ENCODE measurements around the gene CD2. TPM values are rescaled to one million over a fixed set of nuclear protein-coding genes. Genes with fewer than 3 reads are reported as not detected.

Gene CD2
- total and polyA plus RNA-seq, 2 donors (not counting 3 experiments of a cell fraction or from before 2014, with no cell fraction given), result not detected

DNA sequence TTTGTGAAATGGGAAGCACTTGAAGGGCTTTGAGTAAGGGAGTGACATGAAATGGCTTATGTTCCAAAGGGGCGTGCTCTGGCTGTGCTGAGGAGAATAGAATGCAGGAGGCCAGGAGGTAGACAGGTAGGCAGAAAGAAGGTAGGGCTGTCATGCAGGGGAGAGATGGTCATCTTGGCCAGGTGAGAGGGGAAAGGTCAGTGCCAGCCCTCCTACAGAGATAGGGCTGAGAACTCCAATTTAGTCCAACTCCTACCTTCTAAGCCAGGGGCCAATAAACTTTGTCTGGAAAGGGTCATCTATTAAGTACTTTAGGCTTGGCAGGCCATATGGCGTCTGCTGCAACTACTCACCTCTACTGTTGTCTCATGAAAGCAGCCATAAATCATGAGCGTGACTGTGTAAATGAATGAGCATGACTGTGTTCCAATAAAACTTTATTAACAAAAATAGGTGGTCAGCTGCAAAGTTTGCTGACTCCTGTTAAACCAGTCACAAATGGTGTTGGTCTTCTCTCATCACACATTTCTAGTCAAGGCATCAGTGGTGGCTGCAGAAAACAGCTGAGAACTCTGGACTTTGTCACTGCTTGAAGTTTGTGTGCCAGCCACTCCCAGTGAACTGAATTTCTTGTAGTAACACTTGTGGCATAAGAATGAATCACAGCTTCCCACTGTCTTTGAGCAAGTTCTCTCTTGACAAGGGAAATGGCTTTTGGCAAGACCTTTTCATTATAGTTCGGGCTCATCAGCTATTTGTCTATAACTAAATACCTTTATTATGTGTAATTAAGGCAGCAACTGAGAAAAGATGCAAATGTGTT lies 32.0 kb upstream of the CD2 start:
- H3K27ac ChIP-seq (ENCODE audit: insufficient read depth, low read depth, low read length), result no peak overlapping the region
- H2AFZ ChIP-seq (ENCODE audit: low read depth, low read length), result no peak overlapping the region
- H3K4me1 ChIP-seq (ENCODE audit: control insufficient read depth, extremely low read depth, insufficient read depth, low read length), result peaks cover 8% of the 10 kb centered on the region
- H3K9me3 ChIP-seq (replicated peaks; ENCODE audit: control insufficient read depth, insufficient read depth, low read length), result no peaks in the 10 kb centered on the region
- H3K79me2 ChIP-seq (ENCODE audit: control insufficient read depth, insufficient read depth, low read length), result no peaks in the 10 kb centered on the region
- H3K9ac ChIP-seq (replicated peaks; ENCODE audit: extremely low read depth, insufficient read depth, low read length), result no peak overlapping the region
- no TSS peak for BruUV-seq (replicated peaks)
- FAIRE-seq (no peak), DNase-seq (ENCODE audit: low read depth, low spot score) (no peak)
- H3K4me3 ChIP-seq (replicated peaks in 1 of 3; ENCODE audit: insufficient read depth in 1 of 3, low read depth in 1 of 3, low read length in 3 of 3), result no peak overlapping the region
- peaks cover 0 to 8% of the 10 kb centered on the region in 2 experiments for H3K27me3 ChIP-seq (ENCODE audit: control insufficient read depth in 2 of 2, insufficient read depth in 2 of 2, low read length in 2 of 2)
- ChIA-PET CTCF (interaction anchor here (1.2 to 3.1 kb wide), 2 partner anchors 16 to 406 kb away, joined by 6 to 12 read pairs; no protein-coding TSS in a partner anchor), POLR2A (no interaction called here)
- intact Hi-C loops (cut with micrococcal nuclease), result loop anchor here (5.0 kb wide), 1 partner anchor 405 kb away; no protein-coding TSS in a partner anchor
- no peaks in the 10 kb centered on the region for H3K36me3 ChIP-seq (ENCODE audit: control insufficient read depth in 2 of 2, extremely low read depth in 1 of 2, insufficient read depth in 2 of 2, low read length in 2 of 2)
- dilution Hi-C loops (cut with MboI; ENCODE audit: extremely low pct_ligation_motif_present, low sequenced_read_pairs), result no loop called here
- H3K9me1 ChIP-seq (replicated peaks; ENCODE audit: control insufficient read depth, extremely low read depth, insufficient read depth, low read length), result no peaks in the 10 kb centered on the region
- no peaks in the 10 kb centered on the region for H4K20me1 ChIP-seq (replicated peaks; ENCODE audit: control insufficient read depth, extremely low read depth, insufficient read depth, low read length)
- no peak overlapping the region for H3K4me2 ChIP-seq (ENCODE audit: insufficient read depth, low read length)
- TF ChIP-seq EZH2 (IDR thresholded peaks at IDR 0.05; ENCODE audit: borderline replicate concordance, low read depth, low read length, severe bottlenecking) (no peak), MYC (IDR thresholded peaks at IDR 0.05; ENCODE audit: low read depth, low read length) (no peak), POLR2A (IDR thresholded peaks at IDR 0.05; ENCODE audit: low read depth, low read length) (no peak), JUN (IDR thresholded peaks at IDR 0.05; ENCODE audit: borderline replicate concordance, insufficient read depth, insufficient read length, low read depth) (no peak), GATA2 (IDR thresholded peaks at IDR 0.05; ENCODE audit: insufficient read depth, insufficient read length, low read depth, low read length) (no peak), FOS (IDR thresholded peaks at IDR 0.05; ENCODE audit: borderline replicate concordance, insufficient read depth, low read length) (no peak), POLR2AphosphoS5 (IDR thresholded peaks at IDR 0.05; ENCODE audit: insufficient read depth, low read depth, low read length) (no peak)
- TF ChIP-seq, protein P1, sequence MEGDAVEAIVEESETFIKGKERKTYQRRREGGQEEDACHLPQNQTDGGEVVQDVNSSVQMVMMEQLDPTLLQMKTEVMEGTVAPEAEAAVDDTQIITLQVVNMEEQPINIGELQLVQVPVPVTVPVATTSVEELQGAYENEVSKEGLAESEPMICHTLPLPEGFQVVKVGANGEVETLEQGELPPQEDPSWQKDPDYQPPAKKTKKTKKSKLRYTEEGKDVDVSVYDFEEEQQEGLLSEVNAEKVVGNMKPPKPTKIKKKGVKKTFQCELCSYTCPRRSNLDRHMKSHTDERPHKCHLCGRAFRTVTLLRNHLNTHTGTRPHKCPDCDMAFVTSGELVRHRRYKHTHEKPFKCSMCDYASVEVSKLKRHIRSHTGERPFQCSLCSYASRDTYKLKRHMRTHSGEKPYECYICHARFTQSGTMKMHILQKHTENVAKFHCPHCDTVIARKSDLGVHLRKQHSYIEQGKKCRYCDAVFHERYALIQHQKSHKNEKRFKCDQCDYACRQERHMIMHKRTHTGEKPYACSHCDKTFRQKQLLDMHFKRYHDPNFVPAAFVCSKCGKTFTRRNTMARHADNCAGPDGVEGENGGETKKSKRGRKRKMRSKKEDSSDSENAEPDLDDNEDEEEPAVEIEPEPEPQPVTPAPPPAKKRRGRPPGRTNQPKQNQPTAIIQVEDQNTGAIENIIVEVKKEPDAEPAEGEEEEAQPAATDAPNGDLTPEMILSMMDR (IDR thresholded peaks at IDR 0.05; ENCODE audit: extremely low read depth in 1 of 2, insufficient read depth in 1 of 2, low read depth in 1 of 2, low read length in 2 of 2), result no peak
- TF ChIP-seq, protein P2, sequence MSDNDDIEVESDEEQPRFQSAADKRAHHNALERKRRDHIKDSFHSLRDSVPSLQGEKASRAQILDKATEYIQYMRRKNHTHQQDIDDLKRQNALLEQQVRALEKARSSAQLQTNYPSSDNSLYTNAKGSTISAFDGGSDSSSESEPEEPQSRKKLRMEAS (IDR thresholded peaks at IDR 0.05; ENCODE audit: insufficient read depth, insufficient read length), result no peak
